AG04449 (cell line): ENCODE data around the gene NBEAL1.
A peak's percentile ranks its signal among the peaks of the same experiment; 100 is the strongest.
"Not testable (repeated sequence)": the region's sequence is repeated elsewhere in the genome, so short reads cannot be mapped to it uniquely, and the experiment has no call there.

ENCODE experiments used
- CTCF ChIA-PET: fragments of 350-600 bp; formaldehyde crosslinking; extraction: SDS; loops from one replicate; lab custom pipeline; 2021; ENCODE audit warnings: antibody characterized with exemption; lab: Yijun Ruan, JAX
- POLR2A ChIA-PET: fragments of 400-600, 350-600 bp; formaldehyde crosslinking; extraction: SDS; loops from one replicate; lab custom pipeline; 2020; ENCODE audit warnings: antibody characterized with exemption, inconsistent platforms; lab: Yijun Ruan, JAX
- DNase-seq: peaks from one replicate; pipeline ENCODE4 v3.0.0-alpha.2; 2010; ENCODE audit warnings: low read depth, low spot score
- H3K4me3 ChIP-seq: 2 replicates; pipeline ENCODE4 v1.5.1; 2011; ENCODE audit warnings: low read depth, mild to moderate bottlenecking, control low read depth, low read length
- TF ChIP-seq, protein P1 (sequence below): IDR thresholded peaks from one replicate; pipeline ENCODE4 v1.5.1; 2011; ENCODE audit warnings: mild to moderate bottlenecking, moderate library complexity, low read length, control low read depth, inconsistent platforms; ENCODE audit not compliant: insufficient read depth; ENCODE audit errors: missing control alignments

NBEAL1 gene

GRCh38 chr2:203191961-203192360 is 177.3 kb downstream of the NBEAL1 start:
- TF ChIP-seq, protein P1, sequence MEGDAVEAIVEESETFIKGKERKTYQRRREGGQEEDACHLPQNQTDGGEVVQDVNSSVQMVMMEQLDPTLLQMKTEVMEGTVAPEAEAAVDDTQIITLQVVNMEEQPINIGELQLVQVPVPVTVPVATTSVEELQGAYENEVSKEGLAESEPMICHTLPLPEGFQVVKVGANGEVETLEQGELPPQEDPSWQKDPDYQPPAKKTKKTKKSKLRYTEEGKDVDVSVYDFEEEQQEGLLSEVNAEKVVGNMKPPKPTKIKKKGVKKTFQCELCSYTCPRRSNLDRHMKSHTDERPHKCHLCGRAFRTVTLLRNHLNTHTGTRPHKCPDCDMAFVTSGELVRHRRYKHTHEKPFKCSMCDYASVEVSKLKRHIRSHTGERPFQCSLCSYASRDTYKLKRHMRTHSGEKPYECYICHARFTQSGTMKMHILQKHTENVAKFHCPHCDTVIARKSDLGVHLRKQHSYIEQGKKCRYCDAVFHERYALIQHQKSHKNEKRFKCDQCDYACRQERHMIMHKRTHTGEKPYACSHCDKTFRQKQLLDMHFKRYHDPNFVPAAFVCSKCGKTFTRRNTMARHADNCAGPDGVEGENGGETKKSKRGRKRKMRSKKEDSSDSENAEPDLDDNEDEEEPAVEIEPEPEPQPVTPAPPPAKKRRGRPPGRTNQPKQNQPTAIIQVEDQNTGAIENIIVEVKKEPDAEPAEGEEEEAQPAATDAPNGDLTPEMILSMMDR = no peak
- H3K4me3 ChIP-seq = no peak overlapping the region
- ChIA-PET POLR2A (no interaction called here), CTCF (interaction anchor here (1.1 kb wide), 1 partner anchor 13 kb away, joined by 3 read pairs; no protein-coding TSS in a partner anchor)
- no peak for DNase-seq

GRCh38 chr2:203195331-203196036 is 180.8 kb downstream of the NBEAL1 start:
- CTCF ChIA-PET = no interaction called here
- TF ChIP-seq, protein P1 = no peak
- no peak overlapping the region for H3K4me3 ChIP-seq
- DNase-seq = no peak
- POLR2A ChIA-PET = no interaction called here

GRCh38 chr2:203200866-203201265 is 186.2 kb downstream of the NBEAL1 start:
- CTCF ChIA-PET = interaction anchor here (1.4 kb wide), 1 partner anchor 709 kb away, joined by 5 read pairs; no protein-coding TSS in a partner anchor
- POLR2A ChIA-PET = no interaction called here
- DNase-seq = no peak
- no peak overlapping the region for H3K4me3 ChIP-seq
- TF ChIP-seq, protein P1 = no peak

DNA sequence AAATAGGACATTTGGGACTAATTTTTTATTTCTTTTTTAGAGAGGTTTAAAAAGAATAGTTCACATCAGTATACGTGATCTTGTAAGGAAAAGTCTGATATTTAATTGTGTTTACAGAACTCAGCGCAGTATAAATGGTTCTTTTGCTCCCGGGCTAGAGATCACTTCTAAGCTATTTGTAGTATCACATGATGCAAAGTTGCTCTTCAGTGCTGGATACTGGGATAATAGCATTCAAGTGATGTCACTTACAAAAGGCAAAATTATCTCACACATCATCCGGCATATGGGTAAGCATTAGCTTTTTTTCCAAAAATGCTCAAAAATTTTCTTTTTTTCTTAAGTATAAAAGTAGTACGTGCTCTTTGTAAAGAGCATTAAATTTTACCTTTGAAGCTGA is 186.8 kb downstream of the NBEAL1 start:
- H3K4me3 ChIP-seq = no peak overlapping the region
- TF ChIP-seq, protein P1 = no peak
- ChIA-PET POLR2A (no interaction called here), CTCF (interaction anchor here (1.4 kb wide), 1 partner anchor 708 kb away, joined by 5 read pairs; no protein-coding TSS in a partner anchor)
- DNase-seq = no peak

DNA sequence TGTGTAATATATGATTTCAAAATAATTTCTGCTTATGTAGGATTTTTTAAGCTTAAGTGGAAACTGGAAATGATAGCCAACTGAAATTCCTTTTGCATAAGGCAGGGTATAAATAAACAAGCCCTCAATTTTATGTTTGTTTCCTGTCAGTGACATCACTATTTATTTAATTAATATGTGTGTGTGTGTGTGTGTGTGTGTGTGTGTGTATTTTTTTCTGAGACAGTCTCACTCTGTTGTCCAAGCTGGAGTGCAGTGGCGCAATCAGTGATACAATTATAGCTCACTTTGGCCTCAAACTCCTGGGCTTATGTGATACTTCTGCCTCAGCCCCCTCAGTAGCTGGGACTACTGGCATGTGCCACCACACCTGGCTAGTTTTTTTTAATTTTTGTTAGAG is 194.9 kb downstream of the NBEAL1 start:
- TF ChIP-seq, protein P1 = no peak
- POLR2A ChIA-PET = no interaction called here
- CTCF ChIA-PET = no interaction called here
- no peak for DNase-seq
- no peak overlapping the region for H3K4me3 ChIP-seq

DNA sequence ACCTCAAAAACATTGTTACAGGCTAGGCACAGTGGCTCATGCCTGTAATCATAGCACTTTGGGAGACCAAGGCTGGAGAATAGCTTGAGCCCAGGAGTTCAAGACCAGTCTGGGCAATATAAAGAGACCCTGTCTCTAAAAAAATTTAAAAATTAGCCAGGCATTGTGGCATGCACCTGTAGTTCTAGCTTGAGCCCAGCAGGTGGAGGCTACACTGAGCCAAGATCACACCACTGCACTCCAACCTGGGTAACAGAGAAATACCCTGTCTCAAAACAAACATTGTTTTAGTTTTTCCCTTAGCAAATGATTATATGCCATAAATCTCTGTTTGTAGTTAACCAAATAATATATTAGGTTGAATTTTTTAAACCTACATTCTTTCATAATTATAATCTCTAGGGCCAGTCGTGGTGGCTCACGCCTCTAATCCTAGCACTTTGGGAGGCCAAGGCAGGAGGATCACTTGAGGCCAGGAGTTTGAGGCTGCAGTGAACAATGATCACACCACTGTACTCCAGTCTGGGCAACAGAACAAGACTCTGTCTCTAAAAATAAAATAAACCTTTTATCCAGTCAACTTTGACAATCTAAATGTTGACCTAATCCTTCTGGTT is 210.9 kb downstream of the NBEAL1 start:
- CTCF ChIA-PET = interaction anchor here (0.8 to 3.5 kb wide), 17 partner anchors 8 to 684 kb away, joined by 3 to 18 read pairs (median 7); partner anchors contain the start of gene CYP20A1
- DNase-seq = no peak

GRCh38 chr2:203229674-203230073 is 215.0 kb downstream of the NBEAL1 start:
- H3K4me3 ChIP-seq, POLR2A ChIA-PET, DNase-seq: not testable (repeated sequence)
- CTCF ChIA-PET = interaction anchor here (1.3 kb wide), 1 partner anchor 679 kb away, joined by 5 read pairs; no protein-coding TSS in a partner anchor

More for the DNA sequence above, 210.9 kb downstream of the NBEAL1 start:
- POLR2A ChIA-PET = no interaction called here
- no peak overlapping the region for H3K4me3 ChIP-seq
- TF ChIP-seq, protein P1 = peak; percentile 64
